OCI-LY1 (cell line): Measurements from ENCODE around the gene SEMA3D.

Source experiments
- EZH2 ChIP-seq: fragments of 200-600 bp; sonication (generic), shearing (Covaris generic); IDR thresholded peaks from 2 replicates; pipeline ENCODE4 v1.8.0; 2017; ENCODE audit warnings: borderline replicate concordance, mixed run types, mild to moderate bottlenecking, antibody characterized with exemption, low read length, moderate library complexity, mixed read lengths
- TF ChIP-seq, protein P1 (sequence below): fragments of 200-600 bp; sonication (generic), shearing (Covaris generic); IDR thresholded peaks from 2 replicates; pipeline ENCODE4 v1.5.1; 2017; ENCODE audit warnings: mild to moderate bottlenecking, antibody characterized with exemption, low read length, moderate library complexity, mixed read lengths

DNA sequence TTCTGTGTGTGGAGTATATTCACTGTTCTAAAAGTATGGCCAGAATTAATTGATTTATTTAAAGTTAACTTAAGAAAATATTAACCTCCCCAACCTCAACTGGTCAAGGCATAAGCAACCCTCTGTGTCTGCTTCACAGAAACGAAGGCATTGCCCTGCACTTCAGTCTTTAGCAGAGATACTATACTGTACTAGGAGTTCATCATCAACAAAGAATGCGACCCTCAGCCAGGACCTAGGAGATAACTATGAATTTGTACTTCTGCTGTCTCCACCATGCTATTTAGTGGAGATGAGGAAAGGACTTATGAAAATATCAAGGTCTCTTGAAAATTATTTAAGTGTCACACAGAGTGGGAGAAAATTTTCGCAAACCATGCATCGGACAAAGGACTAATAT lies 35.7 kb upstream of the SEMA3D start:
- TF ChIP-seq, protein P1, sequence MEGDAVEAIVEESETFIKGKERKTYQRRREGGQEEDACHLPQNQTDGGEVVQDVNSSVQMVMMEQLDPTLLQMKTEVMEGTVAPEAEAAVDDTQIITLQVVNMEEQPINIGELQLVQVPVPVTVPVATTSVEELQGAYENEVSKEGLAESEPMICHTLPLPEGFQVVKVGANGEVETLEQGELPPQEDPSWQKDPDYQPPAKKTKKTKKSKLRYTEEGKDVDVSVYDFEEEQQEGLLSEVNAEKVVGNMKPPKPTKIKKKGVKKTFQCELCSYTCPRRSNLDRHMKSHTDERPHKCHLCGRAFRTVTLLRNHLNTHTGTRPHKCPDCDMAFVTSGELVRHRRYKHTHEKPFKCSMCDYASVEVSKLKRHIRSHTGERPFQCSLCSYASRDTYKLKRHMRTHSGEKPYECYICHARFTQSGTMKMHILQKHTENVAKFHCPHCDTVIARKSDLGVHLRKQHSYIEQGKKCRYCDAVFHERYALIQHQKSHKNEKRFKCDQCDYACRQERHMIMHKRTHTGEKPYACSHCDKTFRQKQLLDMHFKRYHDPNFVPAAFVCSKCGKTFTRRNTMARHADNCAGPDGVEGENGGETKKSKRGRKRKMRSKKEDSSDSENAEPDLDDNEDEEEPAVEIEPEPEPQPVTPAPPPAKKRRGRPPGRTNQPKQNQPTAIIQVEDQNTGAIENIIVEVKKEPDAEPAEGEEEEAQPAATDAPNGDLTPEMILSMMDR = no peak
- no peak for TF ChIP-seq EZH2
